ENCODE measurements around the gene MEIS3.

GRCh38 chr19:47379381-47379938, 39.9 kb downstream of the MEIS3 start:
- TF ChIP-seq CHD2 (IDR thresholded peaks at IDR 0.05; ENCODE audit: low read depth, low read length) (no peak), SP1 (CRISPR knock-in tag; IDR thresholded peaks at IDR 0.05) (no peak), ZNF639 (CRISPR knock-in tag; conservative IDR thresholded peaks at IDR 0.05 in 1 of 2, IDR thresholded peaks at IDR 0.05 in 1 of 2) (no peak), IRF1 (CRISPR knock-in tag; IDR thresholded peaks at IDR 0.05; ENCODE audit: borderline replicate concordance) (no peak), BRD4 (IDR thresholded peaks at IDR 0.05) (no peak), HNRNPL (IDR thresholded peaks at IDR 0.05; ENCODE audit: low read depth, low read length) (no peak), SIN3B (IDR thresholded peaks at IDR 0.05; ENCODE audit: low read depth) (no peak), ZNF121 (CRISPR knock-in tag; conservative IDR thresholded peaks at IDR 0.05) (no peak), USF2 (CRISPR knock-in tag; IDR thresholded peaks at IDR 0.05) (no peak), ZNF589 (CRISPR knock-in tag; IDR thresholded peaks at IDR 0.05; ENCODE audit: low read depth) (no peak), JUND (IDR thresholded peaks at IDR 0.05; ENCODE audit: borderline replicate concordance, low read depth, low read length) (no peak), JUND (tag; IDR thresholded peaks at IDR 0.05; ENCODE audit: borderline replicate concordance, low read depth, low read length) (no peak), ID3 (CRISPR knock-in tag; IDR thresholded peaks at IDR 0.05) (no peak), ID3 (tag; IDR thresholded peaks at IDR 0.05) (no peak), E2F4 (CRISPR knock-in tag; IDR thresholded peaks at IDR 0.05; ENCODE audit: low read depth) (no peak)
